Activated CD8-positive, alpha-beta T cell treated with anti-CD3 and anti-CD28 coated beads for 36 hours (primary cell): ENCODE measurements around the gene FNBP1L. TPM values are rescaled to one million over a fixed set of nuclear protein-coding genes. Genes with fewer than 3 reads are reported as not detected.
"Not testable (repeated sequence)": the region's sequence is repeated elsewhere in the genome, so short reads cannot be mapped to it uniquely, and the experiment has no call there.

Source experiments
- ATAC-seq: fragments of 200-7000 bp; cut with Tn5 transposase; one replicate; pipeline ENCODE4 v1.10.0; 2021; ENCODE audit warnings: mild to moderate bottlenecking, moderate library complexity
- CTCF ChIA-PET: fragments of 350-600 bp; sonication (Branson Sonifier 250); formaldehyde crosslinking; loops from one replicate; lab custom pipeline; 2021; ENCODE audit warnings: antibody characterized with exemption; lab: Charles Lee
- POLR2A ChIA-PET: fragments of 350-600 bp; sonication (Branson Sonifier 250); formaldehyde crosslinking; loops from one replicate; lab custom pipeline; 2021; ENCODE audit warnings: antibody characterized with exemption; lab: Charles Lee
- DNase-seq: peaks from one replicate; pipeline ENCODE4 v3.0.0-alpha.2; 2020
- H3K27ac Mint-ChIP-seq: one replicate; pipeline ENCODE4 v1.8.0; 2021; ENCODE audit warnings: mild to moderate bottlenecking, mixed read lengths
- H3K27me3 Mint-ChIP-seq: one replicate; pipeline ENCODE4 v1.8.0; 2021; ENCODE audit warnings: mixed read lengths
- H3K36me3 Mint-ChIP-seq: one replicate; pipeline ENCODE4 v1.8.0; 2021; ENCODE audit warnings: low read depth, mixed read lengths
- H3K4me1 Mint-ChIP-seq: one replicate; pipeline ENCODE4 v1.8.0; 2021; ENCODE audit warnings: low read depth, mixed read lengths
- H3K4me3 Mint-ChIP-seq: one replicate; pipeline ENCODE4 v1.8.0; 2021; ENCODE audit warnings: mild to moderate bottlenecking, moderate library complexity, mixed read lengths
- H3K9me3 Mint-ChIP-seq: one replicate; pipeline ENCODE4 v1.8.0; 2021; ENCODE audit warnings: mixed read lengths
- intact Hi-C: fragments of 100-400 bp; cut with micrococcal nuclease; formaldehyde crosslinking; loops from one replicate; pipeline ENCODE4 v1.10.0; 2022
- total RNA-seq, 2 experiments: library from RNA; stranded (reverse); gene quantifications; one replicate each; pipeline ENCODE4 v1.2.3, GENCODE V29; 2021
- TF ChIP-seq, protein P1 (sequence below): fragments of 200-600 bp; IDR thresholded peaks from one replicate; pipeline ENCODE4 v1.8.0; 2022; ENCODE audit warnings: antibody characterized with exemption, mild to moderate bottlenecking

The FNBP1L gene
- total RNA-seq, 2 experiments from 2014 or later: 0.20 to 0.25 TPM

DNA sequence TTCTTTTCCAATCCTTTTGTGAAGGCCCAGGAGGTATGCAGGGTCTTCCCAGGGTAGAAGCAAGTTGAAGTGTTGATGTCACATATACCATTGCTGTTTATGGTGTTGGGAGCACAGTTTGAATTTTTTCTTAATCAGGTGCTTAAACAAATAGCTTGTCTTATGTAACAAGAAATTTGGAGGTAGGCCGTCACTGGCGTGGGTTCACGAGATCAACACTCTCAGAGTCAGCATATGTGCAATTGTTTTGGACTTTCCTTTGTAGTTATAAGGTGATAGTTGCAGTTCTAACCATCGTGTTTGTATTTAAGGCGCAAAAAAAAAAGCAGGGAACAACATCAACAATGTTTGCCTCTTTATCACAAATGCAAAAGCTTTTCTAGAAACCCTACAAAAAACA, 13.3 kb downstream of the FNBP1L start:
- H3K4me1 Mint-ChIP-seq: no peaks in the 10 kb centered on the region
- CTCF ChIA-PET: interaction anchor here (1.7 kb wide), 1 partner anchor 18 kb away, joined by 3 read pairs; no protein-coding TSS in a partner anchor
- no peak for ATAC-seq

DNA sequence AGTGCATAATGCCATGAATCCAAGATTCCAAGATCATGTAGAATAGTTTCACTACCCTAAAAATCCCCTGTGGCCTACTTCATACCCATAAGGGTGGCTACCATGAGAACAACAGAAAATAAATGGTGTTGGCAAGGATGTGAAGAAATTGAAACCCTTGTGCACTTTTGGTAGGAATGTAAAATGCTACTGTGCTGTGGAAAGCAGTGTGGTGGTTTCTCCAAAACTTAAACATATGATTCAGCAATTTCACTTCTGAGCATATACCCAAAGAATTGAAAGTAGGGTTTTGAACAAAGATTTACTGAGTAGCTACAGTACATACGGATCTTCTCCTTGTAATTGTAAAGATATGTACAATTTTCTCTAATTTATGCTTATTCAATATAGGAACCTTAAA, 16.0 kb downstream of the FNBP1L start:
- ATAC-seq (no peak), DNase-seq (no peak)
- TF ChIP-seq, protein P1, sequence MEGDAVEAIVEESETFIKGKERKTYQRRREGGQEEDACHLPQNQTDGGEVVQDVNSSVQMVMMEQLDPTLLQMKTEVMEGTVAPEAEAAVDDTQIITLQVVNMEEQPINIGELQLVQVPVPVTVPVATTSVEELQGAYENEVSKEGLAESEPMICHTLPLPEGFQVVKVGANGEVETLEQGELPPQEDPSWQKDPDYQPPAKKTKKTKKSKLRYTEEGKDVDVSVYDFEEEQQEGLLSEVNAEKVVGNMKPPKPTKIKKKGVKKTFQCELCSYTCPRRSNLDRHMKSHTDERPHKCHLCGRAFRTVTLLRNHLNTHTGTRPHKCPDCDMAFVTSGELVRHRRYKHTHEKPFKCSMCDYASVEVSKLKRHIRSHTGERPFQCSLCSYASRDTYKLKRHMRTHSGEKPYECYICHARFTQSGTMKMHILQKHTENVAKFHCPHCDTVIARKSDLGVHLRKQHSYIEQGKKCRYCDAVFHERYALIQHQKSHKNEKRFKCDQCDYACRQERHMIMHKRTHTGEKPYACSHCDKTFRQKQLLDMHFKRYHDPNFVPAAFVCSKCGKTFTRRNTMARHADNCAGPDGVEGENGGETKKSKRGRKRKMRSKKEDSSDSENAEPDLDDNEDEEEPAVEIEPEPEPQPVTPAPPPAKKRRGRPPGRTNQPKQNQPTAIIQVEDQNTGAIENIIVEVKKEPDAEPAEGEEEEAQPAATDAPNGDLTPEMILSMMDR: no peak
- no peaks in the 10 kb centered on the region for H3K4me1 Mint-ChIP-seq
- peaks cover 4% of the 10 kb centered on the region for H3K27me3 Mint-ChIP-seq
- no peak overlapping the region for H3K27ac Mint-ChIP-seq
- H3K36me3 Mint-ChIP-seq: peaks cover 2% of the 10 kb centered on the region
- intact Hi-C loops: no loop called here
- ChIA-PET CTCF (no interaction called here), POLR2A (no interaction called here)
- peaks cover 6% of the 10 kb centered on the region for H3K9me3 Mint-ChIP-seq
- no peak overlapping the region for H3K4me3 Mint-ChIP-seq

More for the DNA sequence above, 13.3 kb downstream of the FNBP1L start:
- Mint-ChIP-seq H3K36me3 (no peaks in the 10 kb centered on the region), H3K27me3 (no peaks in the 10 kb centered on the region), H3K4me3 (no peak overlapping the region), H3K9me3 (no peaks in the 10 kb centered on the region), H3K27ac (no peak overlapping the region)
- intact Hi-C loops: no loop called here
- DNase-seq: no peak
- POLR2A ChIA-PET: no interaction called here
- TF ChIP-seq, protein P1: no peak

DNA sequence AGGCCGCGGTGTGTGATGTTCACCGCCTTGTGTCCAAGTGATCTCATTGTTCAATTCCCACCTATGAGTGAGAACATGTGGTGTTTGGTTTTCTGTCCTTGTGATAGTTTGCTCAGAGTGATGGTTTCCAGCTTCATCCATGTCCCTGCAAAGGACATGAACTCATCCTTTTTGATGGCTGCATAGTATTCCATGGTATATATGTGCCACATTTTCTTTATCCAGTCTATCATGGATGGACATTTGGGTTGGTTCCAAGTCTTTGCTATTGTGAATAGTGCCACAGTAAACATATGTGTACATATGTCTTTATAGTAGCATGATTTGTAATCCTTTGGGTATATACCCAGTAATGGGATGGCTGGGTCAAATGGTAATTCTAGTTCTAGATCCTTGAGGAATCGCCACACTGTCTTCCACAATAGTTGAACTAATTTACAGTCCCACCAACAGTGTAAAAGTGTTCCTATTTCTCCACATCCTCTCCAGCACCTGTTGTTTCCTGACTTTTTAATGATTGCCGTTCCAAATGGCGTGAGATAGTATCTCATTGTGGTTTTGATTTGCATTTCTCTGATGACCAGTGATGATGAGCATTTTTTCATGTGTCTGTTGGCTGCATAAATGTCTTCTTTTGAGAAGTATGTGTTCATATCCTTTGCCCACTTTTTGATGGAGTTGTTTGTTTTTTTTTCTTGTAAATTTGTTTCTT, 17.6 kb downstream of the FNBP1L start:
- H3K4me1 Mint-ChIP-seq, intact Hi-C loops, H3K27me3 Mint-ChIP-seq, H3K36me3 Mint-ChIP-seq, POLR2A ChIA-PET, ATAC-seq, H3K4me3 Mint-ChIP-seq, H3K27ac Mint-ChIP-seq, DNase-seq, CTCF ChIA-PET, H3K9me3 Mint-ChIP-seq: not testable (repeated sequence)

DNA sequence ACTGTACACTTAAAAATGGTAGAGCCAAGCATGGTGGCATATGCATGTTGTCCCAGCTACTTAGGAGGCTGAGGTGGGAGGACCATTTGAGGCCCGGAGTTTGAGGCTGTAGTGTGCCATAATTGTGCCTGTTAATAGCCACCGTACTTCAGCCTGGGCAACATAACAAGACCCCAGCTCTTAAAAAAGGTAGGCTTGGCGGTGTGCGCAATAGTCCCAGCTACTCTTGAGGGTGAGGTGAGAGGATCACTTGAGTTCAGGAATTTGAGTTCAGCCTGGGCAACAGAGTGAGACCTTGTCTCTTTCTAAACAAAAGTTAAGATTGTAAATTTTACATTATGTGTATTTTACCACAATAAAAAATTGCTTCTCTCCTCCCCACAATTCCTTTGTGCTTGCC, 19.7 kb downstream of the FNBP1L start:
- Mint-ChIP-seq H3K9me3 (peaks cover 6% of the 10 kb centered on the region), H3K27ac (no peak overlapping the region), H3K4me1 (no peaks in the 10 kb centered on the region), H3K36me3 (peaks cover 2% of the 10 kb centered on the region), H3K27me3 (peaks cover 4% of the 10 kb centered on the region), H3K4me3 (no peak overlapping the region)
- ChIA-PET CTCF (no interaction called here), POLR2A (interaction anchor here (0.6 kb wide), 1 partner anchor 18 kb away, joined by 3 read pairs; no protein-coding TSS in a partner anchor)
- TF ChIP-seq, protein P1: no peak
- intact Hi-C loops: no loop called here
- DNase-seq: no peak
- no peak for ATAC-seq

DNA sequence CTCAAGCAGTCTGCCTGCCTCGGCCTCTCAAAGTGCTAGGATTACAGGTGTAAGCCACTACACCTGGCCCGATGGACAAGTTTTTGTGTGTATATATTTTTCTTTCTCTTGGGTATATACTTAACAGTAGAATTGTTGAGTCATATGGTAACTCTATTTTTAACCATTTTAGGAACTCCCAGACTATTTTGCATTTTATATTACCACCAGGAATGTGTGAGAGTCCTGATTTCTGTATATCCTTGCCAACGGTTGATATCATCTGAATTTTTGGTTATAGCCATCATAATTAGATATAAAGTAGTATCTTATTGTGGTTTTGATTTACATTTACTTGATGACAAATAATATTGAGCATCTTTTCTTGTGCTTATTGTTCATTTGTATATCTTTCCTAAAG, 20.7 kb downstream of the FNBP1L start:
- TF ChIP-seq, protein P1: no peak
- Mint-ChIP-seq H3K9me3 (peaks cover 6% of the 10 kb centered on the region), H3K4me1 (no peaks in the 10 kb centered on the region), H3K4me3 (no peak overlapping the region), H3K36me3 (peaks cover 2% of the 10 kb centered on the region), H3K27me3 (peaks cover 5% of the 10 kb centered on the region), H3K27ac (no peak overlapping the region)
- CTCF ChIA-PET: no interaction called here
- intact Hi-C loops: no loop called here
- ATAC-seq (no peak), DNase-seq (no peak)
- POLR2A ChIA-PET: no interaction called here

DNA sequence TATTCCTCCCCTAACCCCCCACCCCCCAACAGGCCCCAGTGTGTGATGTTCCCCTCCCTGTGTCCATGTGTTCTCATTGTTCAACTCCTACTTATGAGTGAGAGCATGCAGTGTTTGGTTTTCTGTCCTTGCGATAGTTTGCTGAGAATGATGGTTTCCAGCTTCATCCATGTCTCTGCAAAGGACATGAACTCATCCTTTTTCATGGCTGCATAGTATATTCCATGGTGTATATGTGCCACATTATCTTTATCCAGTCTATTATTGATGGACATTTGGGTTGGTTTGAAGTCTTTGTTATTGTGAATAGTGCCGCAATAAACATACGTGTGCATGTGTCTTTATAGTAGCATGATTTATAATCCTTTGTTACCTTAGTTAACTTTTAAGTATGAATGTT, 21.3 kb downstream of the FNBP1L start:
- CTCF ChIA-PET, POLR2A ChIA-PET, ATAC-seq, H3K36me3 Mint-ChIP-seq, intact Hi-C loops, H3K4me3 Mint-ChIP-seq, H3K27me3 Mint-ChIP-seq, H3K27ac Mint-ChIP-seq, DNase-seq, H3K9me3 Mint-ChIP-seq, H3K4me1 Mint-ChIP-seq: not testable (repeated sequence)
